D721Med (cell line): ENCODE data around the gene FIG4.
"Not testable (repeated sequence)": the region's sequence is repeated elsewhere in the genome, so short reads cannot be mapped to it uniquely, and the experiment has no call there.

Source experiments
- DNase-seq: peaks from one replicate; pipeline ENCODE4 v3.0.0; 2011; ENCODE audit warnings: low spot score; ENCODE audit not compliant: insufficient read length
- FAIRE-seq: peaks from 2 replicates; lab custom pipeline; 2011; peaks lifted over from hg19 to GRCh38; lab: Jason Lieb, UNC
- CTCF ChIP-seq: IDR thresholded peaks from 2 replicates; pipeline ENCODE4 v1.5.1; 2012; ENCODE audit warnings: mild to moderate bottlenecking, control low read depth; ENCODE audit not compliant: insufficient read depth; ENCODE audit errors: missing control alignments

Gene FIG4

GRCh38 chr6:109669811-109670210, 21.3 kb upstream of the FIG4 start:
- FAIRE-seq, result no peak
- DNase-seq, result no peak
- no peak for TF ChIP-seq CTCF

GRCh38 chr6:109671733-109672132, 19.4 kb upstream of the FIG4 start:
- FAIRE-seq, result no peak
- TF ChIP-seq CTCF, result no peak
- no peak for DNase-seq

- no peak for DNase-seq
- FAIRE-seq, result no peak
- TF ChIP-seq CTCF, result no peak
These were observed 18.9 kb upstream of the FIG4 start for GRCh38 chr6:109672175-109672574.

- DNase-seq (no peak), FAIRE-seq (no peak)
- TF ChIP-seq CTCF, result no peak
These were observed 18.3 kb upstream of the FIG4 start for GRCh38 chr6:109672839-109673238.

GRCh38 chr6:109676724-109677123, 14.4 kb upstream of the FIG4 start:
- no peak for TF ChIP-seq CTCF
- no peak for FAIRE-seq
- no peak for DNase-seq

- DNase-seq (no peak), FAIRE-seq (no peak)
These were observed 12.9 kb upstream of the FIG4 start for GRCh38 chr6:109678240-109678639.

GRCh38 chr6:109678661-109679505, 12.2 kb upstream of the FIG4 start:
- DNase-seq, result not testable (repeated sequence)

More at GRCh38 chr6:109678240-109678639, 12.9 kb upstream of the FIG4 start:
- TF ChIP-seq CTCF, result no peak

More at GRCh38 chr6:109678661-109679505, 12.2 kb upstream of the FIG4 start:
- FAIRE-seq, result not testable (repeated sequence)
